Stimulated activated CD8-positive, alpha-beta memory T cell treated with anti-CD3 and anti-CD28 coated beads, Interleukin-12 subunit alpha, Interleukin-12 subunit beta, amount 100 ng/mL, for 24 hours (primary cell): ENCODE data around the gene SIRT4.

Source experiments
- DNase-seq: peaks from one replicate; pipeline ENCODE4 v3.0.0-alpha.2; 2020; ENCODE audit errors: extremely low read depth

The SIRT4 gene

GRCh38 chr12:120278137-120279069 is 23.7 kb upstream of the SIRT4 start:
- no peak for DNase-seq

DNA sequence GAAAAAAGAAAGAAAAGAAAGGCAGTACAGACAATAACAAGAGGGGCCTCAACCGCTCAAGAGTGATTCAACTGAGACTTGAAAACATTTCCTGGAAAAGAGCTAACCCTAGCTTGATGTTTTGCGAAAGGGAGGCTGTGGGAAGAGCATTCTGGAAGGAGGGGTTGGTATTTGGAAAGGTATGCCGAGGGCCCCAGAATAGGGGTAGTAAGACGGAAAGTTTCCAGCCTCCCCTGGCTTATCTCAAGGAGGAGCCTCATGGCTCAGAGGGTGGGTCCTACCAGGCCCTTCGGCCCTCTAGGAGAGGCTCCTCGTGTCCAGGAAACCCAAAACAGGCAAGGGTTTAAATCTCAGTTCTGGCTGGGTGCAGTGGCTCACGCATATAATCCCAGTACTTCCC is 18.8 kb upstream of the SIRT4 start:
- no peak for DNase-seq

- no peak for DNase-seq
Measured at GRCh38 chr12:120284381-120284780, 17.7 kb upstream of the SIRT4 start.

- no peak for DNase-seq
Measured at GRCh38 chr12:120286768-120287490, 15.2 kb upstream of the SIRT4 start.

DNA sequence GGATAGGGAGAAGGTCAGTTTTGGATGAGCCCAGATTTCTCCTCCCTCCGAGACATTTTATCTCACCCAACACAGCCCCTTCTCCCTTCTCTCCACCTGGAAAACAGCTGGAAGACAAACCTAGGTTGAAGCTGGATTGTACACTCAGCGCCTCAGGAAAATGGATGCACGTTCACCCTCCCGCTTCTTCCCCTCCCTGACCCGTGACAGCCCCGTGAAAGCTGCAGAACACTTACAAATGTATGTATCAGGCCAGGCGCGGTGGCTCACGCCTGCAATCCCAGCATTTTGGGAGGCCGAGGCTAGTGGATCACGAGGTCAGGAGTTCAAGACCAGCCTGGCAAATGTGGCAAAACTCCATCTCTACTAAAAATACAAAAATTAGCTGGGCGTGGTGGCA is 14.6 kb upstream of the SIRT4 start:
- no peak for DNase-seq

GRCh38 chr12:120290609-120291305 is 11.4 kb upstream of the SIRT4 start:
- no peak for DNase-seq

- DNase-seq = no peak
Measured at GRCh38 chr12:120292411-120292660, 9.8 kb upstream of the SIRT4 start.

DNA sequence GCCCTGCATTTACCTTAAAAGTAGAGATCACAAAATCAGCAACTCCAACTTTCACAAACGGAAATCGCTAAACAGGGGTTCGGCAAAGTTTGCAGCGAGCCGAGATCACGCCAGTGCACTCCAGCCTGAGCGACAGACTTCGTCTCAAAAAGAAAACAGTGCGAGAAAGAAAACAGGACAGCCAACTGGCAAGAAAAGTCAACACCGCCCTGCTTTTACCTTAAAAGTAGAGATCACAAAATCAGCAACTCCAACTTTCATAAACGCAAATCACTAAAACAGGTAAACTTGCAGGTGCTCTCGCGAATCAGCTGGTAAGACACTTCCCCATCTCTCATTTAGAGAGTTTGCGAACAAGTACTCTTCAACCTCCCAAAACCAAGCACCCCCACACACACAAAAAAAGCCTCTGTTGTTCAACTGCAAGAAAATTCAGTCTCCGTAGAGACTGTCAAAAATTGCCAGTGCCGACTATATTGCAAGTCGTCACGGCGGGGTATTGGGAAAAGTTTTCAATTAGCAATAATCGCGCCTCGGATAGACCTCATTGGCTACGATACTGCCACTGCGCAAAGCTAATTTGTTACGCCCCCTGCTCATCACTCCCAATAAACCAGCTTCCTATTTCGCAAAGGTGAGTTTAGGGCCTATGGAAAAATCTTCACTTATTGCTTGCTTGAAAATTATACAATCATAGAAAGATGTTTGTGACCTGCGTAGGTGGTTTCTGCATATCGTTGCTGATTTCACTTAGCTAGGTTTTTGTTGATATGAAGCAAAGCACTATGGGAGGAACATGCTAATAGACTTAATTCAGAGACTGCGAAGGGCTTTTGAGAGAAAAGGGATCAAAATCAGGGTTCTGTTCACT is 9.2 kb upstream of the SIRT4 start, which contains the start of gene RNU4-1:
RNU4-1 (minus strand) TSS at position 577 of the 871 bp plus-strand sequence.
- DNase-seq = peak; percentile 60

- no peak for DNase-seq
Measured at GRCh38 chr12:120314220-120314619, 12.1 kb downstream of the SIRT4 start.

GRCh38 chr12:120316798-120317223 is 14.7 kb downstream of the SIRT4 start:
- DNase-seq = no peak

DNA sequence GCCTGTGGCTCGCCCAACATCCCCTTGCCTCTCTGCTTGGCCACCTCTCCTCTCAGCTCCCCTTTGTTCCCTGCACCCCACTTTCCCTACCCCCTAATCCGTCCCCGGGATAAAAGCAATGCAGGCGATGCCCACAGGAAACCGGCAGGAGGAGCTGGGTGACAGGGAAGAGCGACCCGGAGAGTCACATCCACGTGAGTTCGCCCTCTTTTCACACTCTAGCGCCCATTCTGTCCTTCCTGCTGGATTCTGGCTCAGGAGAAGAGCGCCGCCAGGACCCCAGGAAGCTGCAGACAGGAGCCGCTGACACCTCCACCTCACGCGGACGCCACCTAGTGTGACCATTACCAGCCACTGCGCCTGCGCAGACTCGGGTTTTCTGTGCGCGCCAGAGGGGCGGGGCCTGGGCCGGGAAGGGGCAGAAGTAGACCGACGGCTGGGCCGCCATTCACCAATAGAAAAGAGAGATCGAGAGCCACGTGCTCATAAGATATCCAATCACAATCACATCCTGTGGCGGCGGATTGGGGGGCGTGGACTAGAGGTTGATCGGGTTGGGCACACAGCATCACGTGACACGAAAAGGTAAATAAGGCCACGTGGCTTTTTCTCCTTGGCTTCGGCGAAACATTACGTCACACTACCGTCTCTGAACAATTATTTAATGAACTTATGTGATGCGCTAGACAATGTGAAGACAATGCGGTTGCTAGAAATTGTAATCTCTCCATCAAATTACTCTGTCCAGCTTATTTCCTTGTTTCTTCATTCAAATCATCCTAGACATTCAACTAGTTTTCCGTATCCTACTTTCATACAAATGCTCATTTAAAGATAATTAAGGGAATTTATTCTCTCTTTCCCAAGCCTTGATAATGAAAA is 15.3 kb downstream of the SIRT4 start:
- DNase-seq = peak; percentile 99

DNA sequence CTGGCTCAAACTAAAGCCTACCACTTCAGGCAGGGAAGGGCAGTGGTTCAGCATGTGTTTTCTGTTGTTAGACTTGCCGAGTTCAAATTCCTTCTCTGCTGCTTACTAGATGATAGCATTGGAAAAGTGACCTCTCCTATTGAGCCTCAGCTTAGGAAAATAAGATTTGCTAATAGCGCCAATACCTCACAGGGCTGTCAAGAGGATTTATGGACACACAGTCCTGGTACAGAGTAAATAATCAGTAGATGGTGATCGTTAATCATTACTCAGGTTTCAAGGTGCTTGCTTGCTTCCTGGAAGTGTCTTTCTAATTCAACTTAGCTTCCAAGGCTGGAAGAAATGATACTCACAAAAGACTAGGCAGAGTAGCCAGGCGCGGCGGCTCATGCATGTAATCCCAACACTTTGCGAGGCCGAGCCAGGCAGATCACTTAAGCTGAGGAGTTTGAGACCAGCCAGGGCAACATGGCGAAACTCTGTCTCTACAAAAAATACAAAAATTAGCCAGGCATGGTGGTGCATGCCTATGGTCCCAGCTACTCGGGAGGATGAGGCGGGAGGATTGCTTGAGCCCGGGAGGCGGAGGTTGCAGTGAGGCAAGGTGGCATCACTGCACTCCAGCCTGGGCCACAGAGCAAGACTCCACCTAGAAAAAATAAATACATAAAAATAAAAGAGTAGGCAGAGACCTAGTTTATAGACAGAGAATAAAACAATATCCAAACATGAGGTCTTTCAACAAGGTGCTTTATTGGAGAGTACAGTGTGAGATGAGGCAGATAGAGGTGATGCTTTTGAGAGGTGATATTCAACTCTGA is 19.5 kb downstream of the SIRT4 start:
- no peak for DNase-seq

- no peak for DNase-seq
Measured at GRCh38 chr12:120323772-120324171, 21.7 kb downstream of the SIRT4 start.

- DNase-seq = no peak
Measured at GRCh38 chr12:120324841-120325417, 22.8 kb downstream of the SIRT4 start.

DNA sequence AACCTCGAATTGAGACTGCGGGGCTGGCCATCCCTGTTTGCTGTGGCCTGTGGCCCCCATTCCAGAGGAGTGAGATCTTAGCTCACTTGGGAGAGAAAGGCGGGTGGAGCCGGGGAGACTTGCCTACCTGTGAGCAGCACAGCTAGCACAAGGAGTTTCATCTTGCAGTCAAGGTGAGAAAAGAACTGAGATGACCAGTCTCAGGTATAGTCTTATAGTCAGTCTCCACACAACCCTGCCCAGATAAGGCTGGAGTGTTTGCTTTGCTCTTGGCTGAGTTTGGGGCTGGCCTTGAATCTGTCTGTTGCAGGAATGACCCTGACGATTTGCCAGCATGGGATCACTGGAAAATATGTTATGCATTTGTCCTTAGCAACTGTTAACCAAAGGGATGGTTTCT is 25.5 kb downstream of the SIRT4 start, which contains the start of gene PLA2G1B:
PLA2G1B (minus strand) TSS at position 187 of the 400 bp plus-strand sequence; CDS start at position 161, 26 bp downstream.
- no peak for DNase-seq

- no peak for DNase-seq
Measured at GRCh38 chr12:120328228-120328627, 26.1 kb downstream of the SIRT4 start.

- DNase-seq = no peak
Measured at GRCh38 chr12:120331390-120331789, 29.3 kb downstream of the SIRT4 start.

DNA sequence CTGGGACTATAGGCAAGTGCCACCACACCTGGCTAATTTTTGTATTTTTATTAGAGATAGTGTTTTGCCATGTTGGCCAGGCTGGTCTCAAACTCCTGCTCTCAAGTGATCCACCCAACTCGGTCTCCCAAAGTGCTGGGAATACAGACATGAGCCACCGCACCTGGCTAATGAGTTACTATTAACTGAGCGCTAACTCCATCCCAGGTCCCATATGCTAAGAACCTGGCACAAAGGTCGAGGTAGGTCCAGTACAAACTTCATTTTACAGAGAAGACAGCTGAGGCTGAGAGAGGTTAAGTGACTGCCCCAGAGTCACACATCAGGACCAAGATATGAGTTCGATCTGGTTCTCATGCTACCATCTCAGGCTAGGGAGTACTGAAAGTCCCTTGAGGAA is 29.9 kb downstream of the SIRT4 start:
- no peak for DNase-seq

DNA sequence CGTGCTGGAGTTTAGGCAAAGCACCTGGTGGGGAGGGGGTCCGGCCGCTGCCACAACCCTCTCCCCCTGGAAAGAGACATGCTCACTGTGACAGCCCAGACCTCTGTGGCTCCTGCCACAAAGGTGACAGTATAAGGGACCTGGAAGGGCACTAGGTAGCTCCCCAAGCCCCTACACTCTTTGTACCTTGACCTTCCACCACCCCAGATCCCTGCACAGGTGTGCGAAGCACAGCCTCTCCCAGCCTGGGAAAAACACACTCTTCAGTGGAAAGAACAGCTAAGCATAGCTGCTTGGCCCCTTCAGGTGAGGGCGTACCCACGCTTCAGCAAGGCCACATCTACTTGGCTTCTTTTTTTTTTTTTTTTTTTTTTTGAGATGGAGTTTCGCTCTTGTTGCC is 30.4 kb downstream of the SIRT4 start:
- no peak for DNase-seq
